Renal cortical epithelial cell (primary cell): ENCODE results near the gene ODF2. TPM values are rescaled to one million over a fixed set of nuclear protein-coding genes. Genes with fewer than 3 reads are reported as not detected.
"Not testable (repeated sequence)": the region's sequence is repeated elsewhere in the genome, so short reads cannot be mapped to it uniquely, and the experiment has no call there.

Experiments
- DNase-seq: peaks from one replicate; pipeline ENCODE4 v3.0.0-alpha.2; 2011; ENCODE audit warnings: low read depth
- total RNA-seq: library from RNA; depleted of rRNA; stranded (reverse); fragments of >200 nt; gene quantifications from 2 replicates; pipeline ENCODE4 v1.2.3, GENCODE V29; 2014

Gene ODF2
- 21.7 and 37.2 TPM in 2 replicates for total RNA-seq

- peak; percentile 83 for DNase-seq
Observed at GRCh38 chr9:128455849-128456612, at the start of gene ODF2. Gene ODF2, plus strand, starts transcription at chr9:128456006. Its CDS starts 86 bp downstream, at chr9:128456092.

GRCh38 chr9:128406848-128407391, 48.9 kb upstream of the ODF2 start:
- no peak for DNase-seq

- no peak for DNase-seq
Observed at GRCh38 chr9:128408963-128409431, 46.8 kb upstream of the ODF2 start.

- no peak for DNase-seq
Observed at GRCh38 chr9:128409450-128409849, 46.4 kb upstream of the ODF2 start.

- DNase-seq: peak; percentile 6
Observed at GRCh38 chr9:128409978-128410377, 45.8 kb upstream of the ODF2 start.

- no peak for DNase-seq
Observed at GRCh38 chr9:128411364-128412119, 44.3 kb upstream of the ODF2 start.

GRCh38 chr9:128412120-128412790, 43.6 kb upstream of the ODF2 start:
- peak; percentile 16 for DNase-seq

GRCh38 chr9:128413728-128414127, 42.1 kb upstream of the ODF2 start:
- DNase-seq: not testable (repeated sequence)

- no peak for DNase-seq
Observed at GRCh38 chr9:128414461-128414860, 41.3 kb upstream of the ODF2 start.

- DNase-seq: no peak
Observed at GRCh38 chr9:128415281-128415680, 40.5 kb upstream of the ODF2 start.

GRCh38 chr9:128416014-128416413, 39.8 kb upstream of the ODF2 start:
- peak; percentile 28 for DNase-seq

- DNase-seq: no peak
Observed at GRCh38 chr9:128416432-128417019, 39.3 kb upstream of the ODF2 start.

GRCh38 chr9:128419061-128419925, 36.5 kb upstream of the ODF2 start:
- DNase-seq: peak; percentile 16

GRCh38 chr9:128420060-128420650, 35.7 kb upstream of the ODF2 start:
- DNase-seq: peak; percentile 15

GRCh38 chr9:128420651-128421481, 34.9 kb upstream of the ODF2 start, which contains the start of gene CERCAM:
Gene CERCAM, plus strand, starts transcription at chr9:128420857. Its CDS starts 21 bp downstream, at chr9:128420878.
- DNase-seq: no peak

- DNase-seq: no peak
Observed at GRCh38 chr9:128421482-128421996, 34.3 kb upstream of the ODF2 start.

- DNase-seq: not testable (repeated sequence)
Observed at GRCh38 chr9:128422022-128422782, 33.6 kb upstream of the ODF2 start.

- no peak for DNase-seq
Observed at GRCh38 chr9:128422783-128423150, 33.0 kb upstream of the ODF2 start.
